Fibroblast of lung (primary cell): ENCODE measurements around the gene ARID5A.

ENCODE experiments used
- CTCF ChIP-seq, 2 donors: IDR thresholded peaks in 1 of 2; conservative IDR thresholded peaks in 1 of 2; 1 replicate in 1 of 2; 2 replicates in 1 of 2; pipeline ENCODE4 v1.5.1; 2011 to 2012; ENCODE audit warnings: low read length in 2 of 2, control low read depth in 1 of 2, inconsistent platforms in 1 of 2, low read depth in 1 of 2, mild to moderate bottlenecking in 1 of 2
- EZH2 ChIP-seq: IDR thresholded peaks from 2 replicates; pipeline ENCODE4 v1.5.1; 2012; ENCODE audit warnings: low read length, control low read depth, mild to moderate bottlenecking; ENCODE audit errors: missing control alignments

- TF ChIP-seq CTCF (conservative IDR thresholded peaks at IDR 0.05 in 1 of 2, IDR thresholded peaks at IDR 0.05 in 1 of 2; ENCODE audit: low read depth in 1 of 2, low read length in 2 of 2) (no peak), EZH2 (no peak)
Observed at GRCh38 chr2:96565111-96565510, 28.6 kb downstream of the ARID5A start.
